ENCODE measurements around the gene DYNLT2. TPM values are rescaled to one million over a fixed set of nuclear protein-coding genes. Genes with fewer than 3 reads are reported as not detected.

Gene DYNLT2
- total and polyA plus RNA-seq, 2 of the 13 experiments (the other 11 are each of a cell fraction or from before 2014, with no cell fraction given), result 2.1 to 4.3 TPM

DNA sequence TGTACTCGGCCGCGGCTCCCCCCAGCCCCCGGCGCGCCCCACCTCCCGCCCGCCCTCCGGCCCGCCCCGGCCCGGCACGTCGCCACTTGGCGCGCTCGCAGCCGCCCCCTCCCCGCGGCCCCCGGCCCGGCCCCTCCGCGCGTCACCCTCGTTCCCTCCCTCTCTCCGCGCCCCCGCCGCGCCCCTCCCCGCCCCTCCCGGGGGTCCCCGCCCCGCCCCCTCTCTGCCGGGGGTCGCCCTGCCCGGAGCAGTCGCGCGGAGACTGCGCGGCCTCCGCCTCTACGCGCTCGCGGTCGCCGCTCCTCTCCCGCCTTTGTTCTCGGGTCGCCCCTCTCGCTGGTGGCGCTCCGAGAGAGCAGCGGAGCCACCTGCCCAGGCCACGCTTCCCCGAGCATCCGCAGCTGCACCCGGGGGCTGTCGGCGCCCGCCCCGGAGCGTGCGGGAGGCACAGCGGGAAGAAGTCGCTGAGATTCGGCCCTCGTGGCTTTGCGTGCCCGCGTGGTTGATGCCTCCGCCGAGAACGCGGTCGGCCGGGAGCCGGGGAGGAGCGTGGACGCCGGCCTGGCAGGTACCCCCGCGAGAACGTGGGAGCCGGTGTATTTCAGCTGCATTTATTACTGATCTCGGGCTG lies 26.8 kb downstream of the DYNLT2 start, which contains the start of gene PHF10 (continued):
- TF ChIP-seq TBX3 (IDR thresholded peaks at IDR 0.05; ENCODE audit: borderline replicate concordance) (no peak), PLRG1 (conservative IDR thresholded peaks at IDR 0.05) (no peak), HNRNPH1 (optimal IDR thresholded peaks at IDR 0.05; ENCODE audit: low read depth, low read length) (no peak), KMT2A (CRISPR knock-in tag; IDR thresholded peaks at IDR 0.05) (peak; percentile 62; the same call in 1 of the 2 replicates), ZNF788 (CRISPR knock-in tag; IDR thresholded peaks at IDR 0.05; ENCODE audit: borderline replicate concordance) (0 out of 2 replicates have a peak, but pooled peaks have one; percentile 18), ZNF589 (CRISPR knock-in tag; conservative IDR thresholded peaks at IDR 0.05) (peak; percentile 97), ZFP90 (CRISPR knock-in tag; IDR thresholded peaks at IDR 0.05; ENCODE audit: borderline replicate concordance) (no peak), POLR2AphosphoS5 (IDR thresholded peaks at IDR 0.05; ENCODE audit: low read depth, low read length) (peak; percentile 33; the same call in 1 of the 2 replicates), ZBTB8A (CRISPR knock-in tag; IDR thresholded peaks at IDR 0.05; ENCODE audit: borderline replicate concordance, low read depth) (no peak; the same call in 1 of the 2 replicates), GRHL1 (CRISPR knock-in tag; conservative IDR thresholded peaks at IDR 0.05) (peak; percentile 32; the same call in 1 of the 2 replicates), ZNF564 (CRISPR knock-in tag; IDR thresholded peaks at IDR 0.05) (0 out of 2 replicates have a peak, but pooled peaks have one; percentile 75), JUND (CRISPR knock-in tag; IDR thresholded peaks at IDR 0.05) (0 out of 2 replicates have a peak, but pooled peaks have one; percentile 36), ZNF577 (CRISPR knock-in tag; IDR thresholded peaks at IDR 0.05; ENCODE audit: borderline replicate concordance, low read depth) (no peak), JUN (CRISPR knock-in tag; IDR thresholded peaks at IDR 0.05) (0 out of 2 replicates have a peak, but pooled peaks have one; percentile 31), NFKBIZ (CRISPR knock-in tag; IDR thresholded peaks at IDR 0.05) (peak; percentile 15; the same call in 1 of the 2 replicates), XRCC5 (optimal IDR thresholded peaks at IDR 0.05; ENCODE audit: low read length) (peak; percentile 17)
- TF ChIP-seq, protein P1, sequence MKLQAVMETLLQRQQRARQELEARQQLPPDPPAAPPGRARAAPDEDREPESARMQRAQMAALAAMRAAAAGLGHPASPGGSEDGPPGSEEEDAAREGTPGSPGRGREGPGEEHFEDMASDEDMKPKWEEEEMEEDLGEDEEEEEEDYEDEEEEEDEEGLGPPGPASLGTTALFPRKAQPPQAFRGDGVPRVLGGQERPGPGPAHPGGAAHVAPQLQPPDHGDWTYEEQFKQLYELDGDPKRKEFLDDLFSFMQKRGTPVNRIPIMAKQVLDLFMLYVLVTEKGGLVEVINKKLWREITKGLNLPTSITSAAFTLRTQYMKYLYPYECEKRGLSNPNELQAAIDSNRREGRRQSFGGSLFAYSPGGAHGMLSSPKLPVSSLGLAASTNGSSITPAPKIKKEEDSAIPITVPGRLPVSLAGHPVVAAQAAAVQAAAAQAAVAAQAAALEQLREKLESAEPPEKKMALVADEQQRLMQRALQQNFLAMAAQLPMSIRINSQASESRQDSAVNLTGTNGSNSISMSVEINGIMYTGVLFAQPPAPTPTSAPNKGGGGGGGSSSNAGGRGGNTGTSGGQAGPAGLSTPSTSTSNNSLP (IDR thresholded peaks at IDR 0.05; ENCODE audit: low read depth, low read length), result no peak
- TF ChIP-seq, protein P2, sequence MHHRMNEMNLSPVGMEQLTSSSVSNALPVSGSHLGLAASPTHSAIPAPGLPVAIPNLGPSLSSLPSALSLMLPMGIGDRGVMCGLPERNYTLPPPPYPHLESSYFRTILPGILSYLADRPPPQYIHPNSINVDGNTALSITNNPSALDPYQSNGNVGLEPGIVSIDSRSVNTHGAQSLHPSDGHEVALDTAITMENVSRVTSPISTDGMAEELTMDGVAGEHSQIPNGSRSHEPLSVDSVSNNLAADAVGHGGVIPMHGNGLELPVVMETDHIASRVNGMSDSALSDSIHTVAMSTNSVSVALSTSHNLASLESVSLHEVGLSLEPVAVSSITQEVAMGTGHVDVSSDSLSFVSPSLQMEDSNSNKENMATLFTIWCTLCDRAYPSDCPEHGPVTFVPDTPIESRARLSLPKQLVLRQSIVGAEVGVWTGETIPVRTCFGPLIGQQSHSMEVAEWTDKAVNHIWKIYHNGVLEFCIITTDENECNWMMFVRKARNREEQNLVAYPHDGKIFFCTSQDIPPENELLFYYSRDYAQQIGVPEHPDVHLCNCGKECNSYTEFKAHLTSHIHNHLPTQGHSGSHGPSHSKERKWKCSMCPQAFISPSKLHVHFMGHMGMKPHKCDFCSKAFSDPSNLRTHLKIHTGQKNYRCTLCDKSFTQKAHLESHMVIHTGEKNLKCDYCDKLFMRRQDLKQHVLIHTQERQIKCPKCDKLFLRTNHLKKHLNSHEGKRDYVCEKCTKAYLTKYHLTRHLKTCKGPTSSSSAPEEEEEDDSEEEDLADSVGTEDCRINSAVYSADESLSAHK (CRISPR knock-in tag; IDR thresholded peaks at IDR 0.05; ENCODE audit: borderline replicate concordance), result peak; percentile 81; the same call in 1 of the 2 replicates

Measured in HepG2 (cell line).